NCI-H2196 treated with DMSO at 0.1 percent for 48 hours (cell line): ENCODE measurements around the gene NFATC2IP.
A peak's percentile ranks its signal among the peaks of the same experiment; 100 is the strongest.
"Not testable (repeated sequence)": the region's sequence is repeated elsewhere in the genome, so short reads cannot be mapped to it uniquely, and the experiment has no call there.

Experiments
- DNase-seq: peaks from one replicate; lab custom pipeline; 2025; ENCODE audit not compliant: unreplicated experiment; lab: John Stamatoyannopoulos, UW

NFATC2IP gene

DNA sequence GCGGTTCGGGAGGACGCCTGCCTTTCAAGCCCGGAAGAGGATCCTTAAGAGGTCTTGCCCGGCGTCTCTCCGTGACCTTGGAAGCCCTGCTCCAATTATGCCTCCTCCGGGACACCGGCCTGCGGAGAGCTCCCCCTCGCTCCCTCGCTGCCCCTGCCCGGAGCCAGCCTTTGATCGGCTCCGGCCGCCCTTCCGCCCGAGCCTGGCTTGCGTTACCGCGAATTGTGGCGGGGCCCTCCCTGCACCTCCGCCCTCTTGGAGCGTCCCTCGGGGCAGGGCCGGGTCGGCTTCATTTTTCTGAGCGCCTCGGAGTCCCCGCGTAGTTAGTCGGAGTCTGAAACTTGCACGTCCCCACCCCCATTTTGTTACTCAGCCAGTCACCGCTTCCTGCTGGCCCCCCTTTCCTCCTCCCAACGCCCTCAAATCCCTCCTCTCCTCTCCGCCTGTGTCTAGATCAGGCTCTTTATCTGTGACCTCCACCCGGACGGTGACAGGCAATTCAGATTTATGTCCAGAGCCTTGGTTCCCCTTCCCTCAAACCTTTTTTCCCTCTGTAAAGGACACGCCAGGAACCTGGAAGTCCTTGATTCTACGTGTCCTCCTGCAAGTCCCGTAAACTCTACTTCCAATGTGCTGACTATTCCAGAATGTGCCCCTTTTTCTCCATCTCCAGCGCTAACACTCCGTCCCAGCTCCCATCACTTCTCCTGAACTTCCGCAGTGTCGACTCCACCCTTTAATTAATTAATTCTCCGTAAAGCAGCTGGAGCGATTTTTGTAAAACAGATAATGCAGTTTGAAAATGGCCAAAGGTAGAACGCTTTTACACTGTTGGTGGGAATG is 25.1 kb upstream of the NFATC2IP start:
- peak; percentile 64 for DNase-seq

DNA sequence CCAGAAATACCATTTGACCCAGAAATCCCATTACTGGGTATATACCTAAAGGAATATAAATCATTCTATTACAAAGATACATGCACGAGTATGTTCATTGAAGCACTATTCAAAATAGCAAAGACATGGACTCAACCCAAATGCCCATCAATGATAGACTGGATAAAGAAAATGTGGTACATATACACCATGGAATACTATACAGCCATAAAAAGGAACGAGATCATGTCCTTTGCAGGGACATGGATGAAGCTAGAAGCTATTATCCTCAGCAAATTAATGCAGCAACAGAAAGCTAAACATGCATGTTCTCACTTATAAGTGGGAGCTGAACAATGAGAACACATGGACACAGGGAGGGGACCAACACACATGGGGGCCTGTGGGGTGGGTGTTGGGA is 24.5 kb upstream of the NFATC2IP start:
- not testable (repeated sequence) for DNase-seq

DNA sequence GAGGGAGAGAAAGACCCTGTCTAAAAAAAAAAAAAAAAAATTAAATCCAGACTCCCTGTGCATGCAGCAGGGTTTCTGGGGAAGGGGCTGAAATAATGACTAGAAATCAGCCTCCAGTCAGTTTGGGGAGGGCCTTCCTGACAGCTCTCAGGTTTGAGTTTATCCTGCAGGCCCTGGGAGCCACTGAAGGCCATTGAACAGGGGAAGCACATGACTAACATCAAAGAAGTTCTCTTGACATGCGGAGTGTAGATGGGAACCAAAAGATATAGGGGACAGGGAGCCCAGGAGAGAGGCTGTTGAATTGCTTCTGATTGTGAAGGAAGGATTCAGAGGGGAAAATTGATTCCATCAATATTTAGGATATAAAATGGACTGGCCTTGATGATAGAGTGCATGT is 22.9 kb upstream of the NFATC2IP start:
- DNase-seq = no peak

DNA sequence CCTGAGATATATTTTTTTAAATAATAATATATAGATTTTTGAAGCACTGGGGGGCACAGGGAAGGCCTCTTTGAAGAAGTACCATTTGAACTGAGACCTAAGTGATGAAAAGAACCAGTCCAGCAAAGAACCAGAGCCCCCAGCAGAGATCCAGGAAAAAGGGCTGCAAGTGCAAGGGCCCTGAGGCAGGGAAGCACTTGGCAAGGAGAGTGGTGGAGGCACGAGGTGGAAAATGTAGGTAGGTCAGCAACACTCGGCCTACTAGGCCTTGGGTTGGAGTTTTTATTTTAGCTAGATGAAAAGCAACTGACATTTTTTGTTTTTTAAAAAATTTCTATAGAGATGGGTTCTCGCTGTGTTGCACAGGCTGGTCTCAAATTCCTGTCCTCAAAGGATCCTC is 20.5 kb upstream of the NFATC2IP start:
- no peak for DNase-seq

DNA sequence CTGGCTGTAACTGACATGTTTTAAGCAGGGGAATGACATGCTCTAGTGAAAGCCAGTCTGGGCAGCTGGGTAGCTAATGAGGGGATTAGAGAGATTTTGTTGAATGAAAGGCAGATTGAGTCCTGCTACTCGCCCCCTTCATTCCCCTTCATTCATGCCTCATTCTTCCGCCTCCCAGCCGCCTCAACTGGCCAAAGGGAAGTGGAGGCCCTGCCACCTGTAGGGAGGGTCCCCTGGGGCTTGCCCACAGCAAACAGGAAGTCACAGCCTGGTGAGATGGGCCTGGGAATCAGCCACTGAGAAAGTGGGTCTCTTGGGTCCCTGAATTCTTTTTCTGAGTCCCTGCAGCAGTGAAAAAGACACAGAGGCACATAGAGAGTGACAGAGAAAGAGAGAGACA is 20.1 kb upstream of the NFATC2IP start:
- DNase-seq = no peak

DNA sequence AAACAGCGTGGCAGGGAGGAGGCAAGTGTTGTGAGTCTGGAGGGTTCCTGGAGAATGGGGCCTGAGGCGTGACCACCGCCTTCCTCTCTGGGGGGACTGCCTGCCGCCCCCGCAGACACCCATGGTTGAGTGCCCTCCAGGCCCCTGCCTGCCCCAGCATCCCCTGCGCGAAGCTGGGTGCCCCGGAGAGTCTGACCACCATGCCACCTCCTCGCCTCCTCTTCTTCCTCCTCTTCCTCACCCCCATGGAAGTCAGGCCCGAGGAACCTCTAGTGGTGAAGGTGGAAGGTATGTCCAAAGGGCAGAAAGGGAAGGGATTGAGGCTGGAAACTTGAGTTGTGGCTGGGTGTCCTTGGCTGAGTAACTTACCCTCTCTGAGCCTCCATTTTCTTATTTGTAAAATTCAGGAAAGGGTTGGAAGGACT is 18.9 kb upstream of the NFATC2IP start, which contains the start of gene CD19:
TSS of gene CD19 (plus strand) at position 171 of the 425 bp plus-strand sequence. CDS start at position 201, 30 bp downstream.
- no peak for DNase-seq

DNA sequence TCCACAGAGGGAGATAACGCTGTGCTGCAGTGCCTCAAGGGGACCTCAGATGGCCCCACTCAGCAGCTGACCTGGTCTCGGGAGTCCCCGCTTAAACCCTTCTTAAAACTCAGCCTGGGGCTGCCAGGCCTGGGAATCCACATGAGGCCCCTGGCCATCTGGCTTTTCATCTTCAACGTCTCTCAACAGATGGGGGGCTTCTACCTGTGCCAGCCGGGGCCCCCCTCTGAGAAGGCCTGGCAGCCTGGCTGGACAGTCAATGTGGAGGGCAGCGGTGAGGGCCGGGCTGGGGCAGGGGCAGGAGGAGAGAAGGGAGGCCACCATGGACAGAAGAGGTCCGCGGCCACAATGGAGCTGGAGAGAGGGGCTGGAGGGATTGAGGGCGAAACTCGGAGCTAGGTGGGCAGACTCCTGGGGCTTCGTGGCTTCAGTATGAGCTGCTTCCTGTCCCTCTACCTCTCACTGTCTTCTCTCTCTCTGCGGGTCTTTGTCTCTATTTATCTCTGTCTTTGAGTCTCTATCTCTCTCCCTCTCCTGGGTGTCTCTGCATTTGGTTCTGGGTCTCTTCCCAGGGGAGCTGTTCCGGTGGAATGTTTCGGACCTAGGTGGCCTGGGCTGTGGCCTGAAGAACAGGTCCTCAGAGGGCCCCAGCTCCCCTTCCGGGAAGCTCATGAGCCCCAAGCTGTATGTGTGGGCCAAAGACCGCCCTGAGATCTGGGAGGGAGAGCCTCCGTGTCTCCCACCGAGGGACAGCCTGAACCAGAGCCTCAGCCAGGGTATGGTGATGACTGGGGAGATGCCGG is 18.2 kb upstream of the NFATC2IP start:
- DNase-seq = no peak

DNA sequence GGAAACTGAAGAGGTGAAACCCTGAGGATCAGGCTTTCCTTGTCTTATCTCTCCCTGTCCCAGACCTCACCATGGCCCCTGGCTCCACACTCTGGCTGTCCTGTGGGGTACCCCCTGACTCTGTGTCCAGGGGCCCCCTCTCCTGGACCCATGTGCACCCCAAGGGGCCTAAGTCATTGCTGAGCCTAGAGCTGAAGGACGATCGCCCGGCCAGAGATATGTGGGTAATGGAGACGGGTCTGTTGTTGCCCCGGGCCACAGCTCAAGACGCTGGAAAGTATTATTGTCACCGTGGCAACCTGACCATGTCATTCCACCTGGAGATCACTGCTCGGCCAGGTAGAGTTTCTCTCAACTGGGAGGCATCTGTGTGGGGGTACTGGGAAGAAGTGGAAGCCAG is 17.6 kb upstream of the NFATC2IP start:
- DNase-seq = no peak

DNA sequence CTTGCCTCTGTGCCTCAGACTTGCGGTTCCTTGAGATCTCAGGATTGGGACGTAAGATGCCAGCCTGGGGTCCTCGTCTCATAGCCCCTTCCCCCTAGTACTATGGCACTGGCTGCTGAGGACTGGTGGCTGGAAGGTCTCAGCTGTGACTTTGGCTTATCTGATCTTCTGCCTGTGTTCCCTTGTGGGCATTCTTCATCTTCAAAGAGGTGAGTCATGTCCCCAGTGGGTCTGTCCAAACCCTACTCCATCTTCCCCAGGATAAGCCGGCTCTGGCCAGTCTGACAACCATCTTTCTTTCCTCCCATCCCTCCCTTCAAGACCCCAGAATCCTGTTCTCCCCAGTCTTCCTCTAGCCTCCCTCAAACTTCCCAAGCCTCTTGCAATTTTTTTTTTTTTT is 15.4 kb upstream of the NFATC2IP start:
- no peak for DNase-seq

DNA sequence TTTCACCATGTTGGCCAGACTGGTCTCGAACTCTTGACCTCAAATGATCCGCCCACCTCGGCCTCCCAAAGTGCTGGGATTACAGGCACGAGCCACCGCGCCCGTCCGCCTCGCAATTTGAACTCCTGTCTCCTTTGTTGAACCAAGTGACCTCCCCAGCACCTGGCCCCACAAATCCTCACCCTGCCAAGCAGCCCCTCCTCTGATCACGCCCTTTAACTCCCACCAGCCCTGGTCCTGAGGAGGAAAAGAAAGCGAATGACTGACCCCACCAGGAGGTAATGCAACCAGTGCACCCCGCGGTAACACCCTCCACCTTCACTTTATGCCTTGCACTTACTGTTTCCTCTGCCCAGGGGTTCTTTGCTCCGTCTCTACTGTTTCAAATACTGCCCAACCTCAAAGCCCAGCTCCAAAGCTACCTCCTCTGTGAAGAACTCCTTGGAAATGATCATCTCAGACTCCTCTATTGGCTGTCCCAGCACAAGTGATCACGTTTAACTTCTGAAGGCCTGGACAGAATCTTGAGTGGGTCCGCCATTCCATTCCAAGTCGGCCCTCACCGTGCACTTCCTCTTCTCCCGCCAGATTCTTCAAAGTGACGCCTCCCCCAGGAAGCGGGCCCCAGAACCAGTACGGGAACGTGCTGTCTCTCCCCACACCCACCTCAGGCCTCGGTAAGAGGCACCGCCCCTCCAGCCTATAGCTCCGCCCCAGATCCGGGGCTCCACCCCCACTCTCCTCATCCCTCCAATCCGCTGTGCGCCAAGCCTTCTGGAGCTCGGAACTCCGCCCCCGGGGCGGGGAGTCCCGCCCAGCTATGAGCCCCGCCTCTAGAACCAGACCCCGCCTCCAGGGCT is 14.6 kb upstream of the NFATC2IP start:
- DNase-seq = no peak

DNA sequence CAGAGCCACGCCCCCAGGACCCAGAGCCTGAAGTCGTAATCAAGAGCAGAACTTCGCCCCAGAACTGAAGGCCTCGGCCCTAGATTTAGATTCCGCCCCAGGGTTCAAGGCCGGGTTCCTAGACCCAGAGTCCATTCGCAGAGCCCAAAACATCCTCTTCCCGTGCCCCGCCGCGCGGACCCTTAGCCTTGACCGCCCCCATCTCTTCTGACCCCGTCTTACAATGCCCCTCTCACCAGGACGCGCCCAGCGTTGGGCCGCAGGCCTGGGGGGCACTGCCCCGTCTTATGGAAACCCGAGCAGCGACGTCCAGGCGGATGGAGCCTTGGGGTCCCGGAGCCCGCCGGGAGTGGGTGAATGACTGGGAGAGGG is 14.0 kb upstream of the NFATC2IP start:
- DNase-seq = no peak

DNA sequence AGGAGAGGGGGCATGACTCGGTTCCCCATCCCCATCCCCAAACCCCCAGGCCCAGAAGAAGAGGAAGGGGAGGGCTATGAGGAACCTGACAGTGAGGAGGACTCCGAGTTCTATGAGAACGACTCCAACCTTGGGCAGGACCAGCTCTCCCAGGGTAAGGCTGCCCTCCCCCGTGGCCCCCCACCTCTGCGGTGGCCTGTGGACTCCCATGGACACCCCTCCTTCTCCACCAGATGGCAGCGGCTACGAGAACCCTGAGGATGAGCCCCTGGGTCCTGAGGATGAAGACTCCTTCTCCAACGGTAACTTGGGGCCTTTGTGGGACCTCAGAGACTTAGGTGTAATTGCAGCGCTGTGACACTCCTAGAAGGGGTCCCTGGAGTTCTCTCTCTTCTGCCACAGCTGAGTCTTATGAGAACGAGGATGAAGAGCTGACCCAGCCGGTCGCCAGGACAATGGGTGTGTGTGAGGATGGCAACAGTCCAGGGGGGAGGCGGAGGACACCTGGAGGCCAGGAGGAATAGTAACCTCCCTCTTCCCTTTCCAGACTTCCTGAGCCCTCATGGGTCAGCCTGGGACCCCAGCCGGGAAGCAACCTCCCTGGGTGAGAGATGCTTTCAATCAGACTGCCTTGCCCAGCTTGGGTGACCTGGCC is 13.4 kb upstream of the NFATC2IP start:
- no peak for DNase-seq

DNA sequence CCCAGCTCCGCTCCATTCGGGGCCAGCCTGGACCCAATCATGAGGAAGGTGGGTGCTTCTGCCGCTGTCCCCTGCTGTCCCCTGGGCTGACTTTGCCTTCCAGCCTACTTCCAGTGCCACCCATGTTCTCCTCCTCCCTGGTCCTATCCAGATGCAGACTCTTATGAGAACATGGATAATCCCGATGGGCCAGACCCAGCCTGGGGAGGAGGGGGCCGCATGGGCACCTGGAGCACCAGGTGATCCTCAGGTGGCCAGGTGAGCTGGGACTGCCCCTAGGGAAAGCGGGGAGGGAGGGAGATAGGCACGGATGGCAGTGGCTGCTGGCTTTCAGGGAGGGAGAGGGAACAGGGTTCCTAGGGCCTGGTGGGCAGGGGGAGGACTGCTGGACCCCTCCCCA is 12.0 kb upstream of the NFATC2IP start:
- DNase-seq = no peak

DNA sequence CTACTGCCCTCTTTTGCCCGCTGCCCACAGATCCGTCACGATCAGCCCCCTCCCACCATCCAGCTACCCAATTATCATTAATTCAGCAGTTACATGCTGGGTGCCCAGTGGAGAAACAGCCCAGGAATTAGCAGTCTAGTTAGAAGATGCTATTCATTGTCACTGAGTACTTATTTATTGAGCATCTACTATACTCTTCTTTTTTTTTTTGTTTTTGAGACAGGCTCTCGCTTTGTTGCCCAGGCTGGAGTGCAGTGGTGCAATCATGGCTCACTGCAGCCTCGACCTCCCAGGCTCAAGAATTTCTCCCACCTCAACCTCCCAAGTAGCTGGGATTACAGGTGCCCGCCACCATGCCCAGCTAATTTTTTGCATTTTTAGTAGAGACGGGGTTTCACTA is 10.9 kb upstream of the NFATC2IP start:
- not testable (repeated sequence) for DNase-seq

DNA sequence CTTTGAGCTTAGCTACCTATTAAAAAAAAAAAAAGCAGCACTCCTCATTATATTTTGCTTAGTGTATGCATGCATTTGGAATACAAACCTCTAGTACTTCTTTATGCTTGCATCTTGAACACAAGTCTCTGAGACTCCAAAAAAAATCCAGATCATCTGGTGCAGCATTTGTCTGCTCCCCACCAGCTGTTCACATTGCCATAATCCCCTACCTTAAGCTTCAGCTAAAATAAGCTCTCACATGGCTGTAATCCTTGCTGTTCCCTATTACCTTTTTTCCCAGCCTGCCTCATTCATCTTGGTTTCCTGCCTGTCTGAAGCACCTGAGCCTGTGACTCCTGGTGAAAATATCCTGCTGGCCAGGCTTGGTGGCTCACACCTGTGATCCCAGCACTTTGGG is 7.5 kb upstream of the NFATC2IP start:
- DNase-seq = no peak

DNA sequence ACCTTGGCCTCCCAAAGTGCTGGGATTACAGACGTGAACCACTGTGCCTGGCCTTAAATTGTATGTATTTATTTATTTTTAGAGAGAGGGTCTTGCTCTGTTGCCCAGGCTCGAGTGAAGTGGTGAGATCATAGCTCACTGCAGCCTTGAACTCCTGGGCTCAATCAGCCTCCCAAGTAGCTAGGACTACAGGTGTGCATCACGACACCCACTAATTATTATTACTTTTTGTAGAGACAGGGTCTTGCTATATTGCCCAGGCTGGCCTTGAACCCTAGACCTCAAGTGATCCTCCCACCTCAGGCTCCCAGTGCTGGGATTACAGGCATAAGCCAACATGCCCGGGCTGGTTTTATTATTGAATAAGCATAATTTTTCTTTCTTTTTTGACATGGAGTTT is 4.1 kb upstream of the NFATC2IP start:
- no peak for DNase-seq

DNA sequence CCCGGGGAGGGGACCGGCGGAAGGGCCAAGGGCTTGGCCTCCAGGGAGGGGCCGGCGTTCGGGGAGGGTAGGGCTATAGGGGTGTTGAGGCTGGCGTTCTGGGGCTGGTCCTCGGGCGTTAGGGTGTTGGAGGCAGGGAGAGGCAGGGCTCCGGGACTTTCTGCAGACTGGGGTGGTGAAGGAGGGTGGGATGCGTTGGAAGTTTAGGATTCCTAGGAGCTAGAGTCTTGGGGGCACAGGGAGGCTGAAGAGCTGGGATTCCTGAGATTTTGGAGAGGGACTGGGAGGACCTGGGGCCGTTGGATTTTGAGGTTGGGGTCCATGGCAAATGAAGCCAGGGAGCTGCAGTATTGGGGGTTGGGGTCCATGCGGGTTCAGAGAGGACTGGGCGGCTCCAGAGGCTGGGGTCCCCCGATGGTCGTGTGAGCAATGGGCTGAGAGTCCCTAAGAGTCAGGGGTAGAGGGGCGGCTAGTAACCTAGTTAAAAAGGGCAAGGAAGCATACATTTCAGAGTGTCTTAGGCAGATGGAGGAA is 740 bp downstream of the NFATC2IP start:
- no peak for DNase-seq

DNA sequence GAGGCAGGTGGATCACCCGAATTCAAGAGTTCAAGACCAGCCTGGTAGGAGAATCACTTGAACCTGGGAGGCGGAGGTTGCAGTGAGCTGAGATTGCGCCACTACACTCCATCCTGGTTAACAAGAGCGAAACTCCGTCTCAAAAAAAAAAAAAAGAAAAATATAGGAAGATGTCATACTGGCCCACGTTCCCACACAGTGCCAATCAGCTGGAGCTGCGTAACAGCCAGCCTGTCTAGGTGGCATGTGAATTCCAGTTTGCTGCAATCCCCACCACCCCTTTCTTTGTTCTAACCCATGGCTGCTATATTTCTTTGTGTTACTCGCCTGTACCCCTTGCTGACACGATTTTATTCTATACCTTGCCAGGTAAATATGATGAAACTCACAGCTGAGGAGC is 7.5 kb downstream of the NFATC2IP start:
- DNase-seq = no peak

DNA sequence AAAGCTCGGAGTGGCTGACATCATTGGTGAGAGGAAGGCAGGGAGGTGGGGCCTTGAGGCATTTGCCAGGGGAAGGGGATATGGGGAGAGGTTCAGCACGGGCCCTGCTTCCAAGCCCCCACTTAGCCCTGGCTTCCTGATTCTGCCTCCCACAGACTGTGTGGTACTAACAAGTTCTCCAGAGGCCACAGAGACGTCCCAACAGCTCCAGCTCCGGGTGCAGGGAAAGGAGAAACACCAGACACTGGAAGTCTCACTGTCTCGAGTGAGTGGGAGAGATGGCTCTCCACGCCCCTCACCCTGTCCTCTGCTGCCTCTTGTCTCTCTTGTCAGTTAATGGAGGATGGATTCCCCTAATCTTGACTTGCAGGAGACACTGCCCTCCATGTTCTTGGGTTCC is 8.1 kb downstream of the NFATC2IP start:
- DNase-seq = no peak

DNA sequence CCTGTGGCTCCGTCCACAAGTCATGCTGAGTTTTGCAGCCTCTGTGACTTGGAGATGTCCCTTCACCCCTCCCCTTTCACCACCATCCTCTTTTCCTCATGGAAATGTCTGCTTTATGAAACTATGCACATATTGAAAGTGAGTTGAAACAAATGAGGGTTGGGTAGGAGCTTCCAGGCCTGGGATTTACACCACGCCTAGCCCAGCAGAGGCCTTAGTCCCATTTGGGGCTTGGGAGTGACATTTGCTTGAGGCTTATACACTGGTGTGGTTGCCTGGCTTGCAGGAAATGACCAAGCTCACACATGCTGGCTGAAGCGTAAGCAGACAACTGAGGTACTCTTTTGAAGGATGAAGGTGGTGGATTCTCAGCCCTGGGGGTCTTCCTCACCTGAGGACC is 13.3 kb downstream of the NFATC2IP start:
- DNase-seq = no peak

DNA sequence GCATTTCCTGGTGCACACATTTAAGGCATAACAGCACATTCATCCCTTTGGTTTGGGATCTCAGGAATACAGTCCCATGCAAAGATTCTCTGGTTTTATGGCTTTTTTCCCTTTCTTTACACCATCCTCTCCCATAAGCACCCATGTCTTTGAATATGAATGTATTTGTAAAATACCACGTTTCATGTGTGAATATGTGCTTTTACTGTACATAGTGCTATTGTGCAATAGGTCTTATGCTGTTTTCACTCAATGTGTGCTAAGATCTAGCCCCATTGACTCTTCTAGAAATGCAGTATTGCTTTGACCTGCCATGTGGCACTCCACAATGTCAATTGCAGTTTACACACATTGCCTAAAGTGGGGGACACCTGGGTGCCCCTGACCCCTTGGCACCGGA is 13.8 kb downstream of the NFATC2IP start:
- no peak for DNase-seq
